Retina (tissue), 1 donor: ENCODE measurements around the gene FFAR2.
"Not testable (repeated sequence)": the region's sequence is repeated elsewhere in the genome, so short reads cannot be mapped to it uniquely, and the experiment has no call there.

ENCODE experiments used
- DNase-seq: peaks from one replicate; pipeline ENCODE4 v3.0.0-alpha.2; 2016

The FFAR2 gene

GRCh38 chr19:35447606-35448469, at the start of gene FFAR2:
FFAR2 (plus strand) TSS chr19:35448257; CDS start chr19:35449715, 1,458 bp downstream.
- DNase-seq = no peak

- no peak for DNase-seq
These were observed 49.5 kb upstream of the FFAR2 start for GRCh38 chr19:35398570-35398969.

GRCh38 chr19:35399231-35399630, 48.8 kb upstream of the FFAR2 start:
- DNase-seq = no peak

- no peak for DNase-seq
These were observed 47.9 kb upstream of the FFAR2 start for GRCh38 chr19:35399948-35400772.

- no peak for DNase-seq
These were observed 47.3 kb upstream of the FFAR2 start for GRCh38 chr19:35400773-35401100.

GRCh38 chr19:35401416-35401815, 46.6 kb upstream of the FFAR2 start:
- DNase-seq = not testable (repeated sequence)

DNA sequence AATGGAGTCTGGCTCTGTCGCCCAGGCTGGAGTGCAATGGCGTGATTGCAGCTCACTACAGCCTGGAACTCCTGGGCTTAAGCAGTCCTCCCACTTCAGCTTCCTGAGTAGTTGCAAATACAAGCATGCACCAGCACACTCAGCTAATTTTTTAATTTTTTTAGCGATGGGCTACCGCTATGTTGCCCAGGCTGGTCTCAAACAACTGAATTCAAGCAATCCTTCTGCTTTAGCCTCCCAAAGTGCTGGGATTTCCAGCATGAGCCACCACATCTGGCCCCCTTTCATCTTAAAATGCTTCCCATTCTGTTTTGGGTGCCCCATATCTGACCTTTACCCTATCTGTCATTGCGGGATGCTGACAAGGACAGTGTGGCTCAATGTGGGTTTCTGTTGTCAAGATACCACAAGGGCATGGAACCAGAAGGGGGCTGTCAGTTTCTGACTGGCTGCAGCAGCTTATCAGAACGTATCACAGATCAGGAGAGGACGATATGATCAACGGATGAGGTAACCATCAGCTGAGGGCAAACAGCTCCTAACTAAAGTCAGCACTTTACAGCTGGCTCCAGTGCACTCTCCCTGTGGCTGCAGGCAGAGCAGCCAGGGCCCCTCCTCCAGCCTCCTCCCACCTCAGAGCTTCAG, 44.8 kb upstream of the FFAR2 start:
- no peak for DNase-seq

GRCh38 chr19:35404879-35405622, 43.0 kb upstream of the FFAR2 start:
- DNase-seq = no peak

DNA sequence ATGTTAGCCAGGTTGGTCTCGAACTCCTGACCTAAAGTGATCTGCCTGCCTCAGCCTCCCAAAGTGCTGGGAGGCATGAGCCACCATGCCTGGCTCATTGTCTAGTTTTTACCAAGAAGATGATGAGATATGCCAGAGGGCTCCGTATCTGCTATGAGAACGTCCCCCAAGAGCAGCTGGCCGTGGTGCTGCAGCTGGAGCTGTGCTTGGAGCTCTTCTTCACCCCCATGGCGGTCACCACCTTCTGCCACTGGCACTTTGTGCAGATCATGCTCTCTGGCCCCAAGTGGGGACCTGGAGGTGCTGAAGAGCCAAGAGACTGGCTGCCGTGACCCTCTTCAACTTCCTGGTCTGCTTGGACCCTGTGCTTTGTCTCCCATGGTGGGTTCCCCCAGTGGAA, 40.4 kb upstream of the FFAR2 start:
- no peak for DNase-seq

DNA sequence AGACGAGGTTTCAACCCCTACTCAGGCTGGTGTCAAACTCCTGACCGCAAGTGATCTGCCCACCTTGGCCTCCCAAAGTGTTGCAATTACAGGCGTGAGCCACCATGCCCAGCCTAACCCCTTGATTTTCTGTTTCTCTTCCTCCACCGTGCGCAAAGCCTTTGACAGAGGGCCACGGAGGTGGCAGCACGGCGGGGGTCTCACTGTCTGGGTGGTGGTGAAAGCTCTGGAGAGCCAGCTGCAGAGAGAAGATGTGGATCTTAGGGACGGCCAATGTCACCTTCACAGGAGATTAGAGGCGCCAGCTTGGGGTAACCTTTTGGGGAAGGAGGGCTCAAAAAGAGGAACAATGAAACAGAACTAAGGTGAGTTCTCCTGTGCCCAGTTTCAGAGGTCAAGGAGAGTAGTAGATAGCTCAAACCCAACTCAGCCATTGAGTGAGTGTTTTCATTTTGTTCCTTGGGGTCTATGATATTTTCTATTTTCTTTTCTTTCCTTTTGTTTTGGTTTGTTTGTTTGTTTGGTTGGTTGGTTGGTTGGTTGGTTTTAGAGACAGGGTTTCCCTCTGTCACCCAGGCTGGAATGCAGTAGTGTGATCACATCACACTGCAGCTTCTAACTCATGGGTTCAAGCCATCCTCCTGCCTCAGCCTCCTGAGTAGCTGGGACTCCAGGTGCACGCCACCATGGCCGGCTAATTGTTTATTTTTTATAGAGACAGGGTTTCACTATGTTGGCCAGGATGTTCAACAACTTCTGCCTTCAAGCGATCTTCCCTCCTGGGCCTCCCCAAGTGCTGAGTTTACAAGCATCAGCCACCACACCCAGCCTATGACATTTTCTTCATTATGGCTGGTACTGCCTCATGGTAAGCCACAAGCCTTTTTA, 39.5 kb upstream of the FFAR2 start:
- no peak for DNase-seq

GRCh38 chr19:35409191-35409590, 38.9 kb upstream of the FFAR2 start:
- no peak for DNase-seq

DNA sequence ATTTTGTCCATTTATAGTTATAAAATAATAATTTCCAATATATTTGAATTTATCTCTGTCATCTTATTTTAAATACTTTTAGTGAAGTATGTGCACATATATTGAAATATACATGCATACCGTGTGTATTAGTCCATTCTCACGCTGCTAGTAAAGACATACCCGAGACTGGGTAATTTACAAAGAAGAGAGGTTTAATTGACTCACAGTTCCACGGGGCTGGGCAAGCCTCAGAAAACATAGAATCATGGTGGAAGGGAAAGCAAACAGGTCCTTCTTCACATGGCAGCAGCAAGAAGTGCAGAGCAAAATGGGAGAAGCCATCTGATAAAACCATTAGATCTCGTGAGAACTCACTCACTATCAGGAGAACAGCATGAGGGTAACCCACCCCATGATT, 37.6 kb upstream of the FFAR2 start:
- no peak for DNase-seq

- no peak for DNase-seq
These were observed 33.6 kb upstream of the FFAR2 start for GRCh38 chr19:35414442-35414841.

- no peak for DNase-seq
These were observed 31.7 kb upstream of the FFAR2 start for GRCh38 chr19:35416331-35416730.

GRCh38 chr19:35417278-35417677, 30.8 kb upstream of the FFAR2 start:
- DNase-seq = no peak

DNA sequence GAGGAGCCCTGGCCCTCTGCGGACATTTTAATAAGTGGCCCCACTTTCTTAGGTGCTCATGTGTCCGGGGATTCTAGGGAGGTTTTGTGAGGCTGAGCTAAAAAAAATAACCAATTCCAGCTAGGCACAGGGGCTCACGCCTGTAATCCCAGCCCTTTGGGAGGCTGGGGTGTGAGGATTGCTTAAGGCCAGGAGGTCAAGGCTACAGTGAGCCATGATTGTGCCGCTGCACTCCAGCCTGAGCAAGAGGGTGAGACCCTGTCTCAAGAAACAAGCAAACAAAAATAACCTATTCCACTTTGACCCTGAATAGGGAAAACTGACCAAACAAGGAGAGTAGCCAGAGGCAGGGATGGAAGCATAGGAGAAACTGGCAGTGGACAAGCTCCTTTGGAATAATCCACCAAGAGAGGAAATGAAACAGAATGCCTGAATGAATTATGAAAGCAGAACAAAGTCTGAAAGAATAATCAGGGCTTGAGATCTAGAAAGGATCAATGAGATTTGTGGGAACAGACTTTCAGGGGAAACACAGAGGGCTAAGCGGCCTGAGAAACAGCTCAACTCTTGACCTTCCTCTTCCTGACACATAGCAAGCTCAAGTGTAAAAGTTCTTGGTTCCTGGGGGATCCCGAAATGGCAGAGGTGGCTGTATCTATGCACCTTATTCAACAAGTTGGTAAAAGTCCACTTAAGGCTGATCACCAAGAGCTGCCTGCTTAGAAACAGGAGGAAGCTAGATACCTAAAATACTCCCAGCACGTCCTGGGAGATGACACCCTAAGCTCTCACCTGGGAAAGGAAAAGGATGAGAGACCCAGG, 30.1 kb upstream of the FFAR2 start:
- no peak for DNase-seq

DNA sequence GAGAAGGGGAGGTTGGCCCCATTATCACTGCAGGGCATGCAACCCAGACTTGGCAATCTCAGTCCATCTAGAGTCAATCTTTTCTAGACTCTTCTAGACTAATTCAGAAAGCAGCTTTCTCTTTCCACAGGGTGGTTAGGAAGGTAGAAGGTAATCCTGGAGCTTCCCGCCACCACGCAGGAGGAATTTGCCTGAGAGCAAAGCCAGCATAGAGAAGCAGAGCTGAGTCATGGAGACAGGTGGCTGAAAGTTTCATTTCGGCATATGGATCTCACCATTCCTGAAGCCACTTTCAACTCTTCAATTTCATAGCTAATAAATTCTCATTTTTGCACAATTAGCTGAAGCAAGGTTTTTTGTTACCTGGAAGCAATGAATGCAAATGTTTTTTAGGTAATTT, 29.0 kb upstream of the FFAR2 start:
- DNase-seq = no peak

GRCh38 chr19:35419805-35420204, 28.3 kb upstream of the FFAR2 start:
- DNase-seq = no peak

DNA sequence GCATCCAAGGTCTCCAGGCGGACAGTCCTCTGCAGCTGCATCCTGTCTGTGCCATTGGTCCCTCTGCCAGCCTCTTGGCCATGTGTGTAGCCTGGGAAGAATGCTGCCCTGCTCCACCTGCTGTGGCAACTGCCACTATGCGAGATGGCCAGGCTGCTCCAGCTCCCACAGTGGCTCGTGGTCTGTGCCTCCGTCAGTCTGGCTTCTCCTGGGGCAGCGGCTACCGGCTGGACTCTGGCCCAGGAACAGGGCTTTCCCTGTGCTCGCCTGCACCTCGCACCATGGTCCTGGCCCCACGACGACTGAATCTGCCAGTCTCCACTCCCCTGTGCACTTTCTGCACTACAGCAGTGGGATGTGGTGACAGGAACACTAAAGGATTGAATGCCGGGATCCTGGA, 26.7 kb upstream of the FFAR2 start:
- no peak for DNase-seq

DNA sequence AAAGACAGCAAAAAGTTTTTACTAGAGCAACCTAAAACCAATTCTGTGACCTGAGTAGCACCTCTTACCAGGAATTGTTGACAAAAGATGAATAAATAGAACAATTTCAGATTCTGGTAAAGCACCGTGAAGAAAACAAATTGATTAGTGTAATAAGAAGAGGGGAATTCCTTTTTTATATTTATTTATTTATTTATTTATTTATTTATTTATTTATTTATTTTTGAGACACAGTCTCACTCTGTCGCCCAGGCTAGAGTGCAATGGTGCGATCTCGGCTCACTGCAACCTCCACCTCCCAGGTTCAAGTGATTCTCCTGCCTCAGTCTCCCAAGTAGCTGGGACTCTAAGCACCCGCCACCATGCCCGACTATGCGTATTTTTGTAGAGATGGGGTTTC, 24.7 kb upstream of the FFAR2 start:
- not testable (repeated sequence) for DNase-seq

DNA sequence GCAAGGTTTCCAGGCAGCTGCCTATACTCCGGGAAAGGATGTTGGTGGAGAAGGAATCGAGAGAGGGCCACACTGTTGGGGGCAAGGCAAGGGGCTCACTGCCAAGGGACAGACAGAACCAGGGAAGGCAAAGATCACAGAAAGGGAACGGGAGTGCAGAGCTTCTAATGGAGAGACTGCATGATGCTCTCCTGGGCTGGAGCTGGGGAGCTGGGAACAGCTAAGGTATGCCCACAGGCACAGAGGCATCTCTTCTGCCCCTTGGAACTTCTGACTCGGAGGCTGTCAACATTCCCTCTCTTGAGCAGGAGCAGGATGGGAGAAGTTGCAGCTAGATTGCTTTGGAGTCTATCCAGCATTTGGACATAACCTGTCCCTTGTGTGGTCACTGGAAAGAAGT, 22.4 kb upstream of the FFAR2 start:
- no peak for DNase-seq
